GM21367 (cell line): ENCODE data around the gene REST.
"Not testable (repeated sequence)": the region's sequence is repeated elsewhere in the genome, so short reads cannot be mapped to it uniquely, and the experiment has no call there.

ENCODE experiments used
- ATAC-seq: cut with Tn5 transposase; IDR thresholded peaks from one replicate; pipeline ENCODE4 v1.9.1; 2021; ENCODE audit not compliant: unreplicated experiment

REST gene

DNA sequence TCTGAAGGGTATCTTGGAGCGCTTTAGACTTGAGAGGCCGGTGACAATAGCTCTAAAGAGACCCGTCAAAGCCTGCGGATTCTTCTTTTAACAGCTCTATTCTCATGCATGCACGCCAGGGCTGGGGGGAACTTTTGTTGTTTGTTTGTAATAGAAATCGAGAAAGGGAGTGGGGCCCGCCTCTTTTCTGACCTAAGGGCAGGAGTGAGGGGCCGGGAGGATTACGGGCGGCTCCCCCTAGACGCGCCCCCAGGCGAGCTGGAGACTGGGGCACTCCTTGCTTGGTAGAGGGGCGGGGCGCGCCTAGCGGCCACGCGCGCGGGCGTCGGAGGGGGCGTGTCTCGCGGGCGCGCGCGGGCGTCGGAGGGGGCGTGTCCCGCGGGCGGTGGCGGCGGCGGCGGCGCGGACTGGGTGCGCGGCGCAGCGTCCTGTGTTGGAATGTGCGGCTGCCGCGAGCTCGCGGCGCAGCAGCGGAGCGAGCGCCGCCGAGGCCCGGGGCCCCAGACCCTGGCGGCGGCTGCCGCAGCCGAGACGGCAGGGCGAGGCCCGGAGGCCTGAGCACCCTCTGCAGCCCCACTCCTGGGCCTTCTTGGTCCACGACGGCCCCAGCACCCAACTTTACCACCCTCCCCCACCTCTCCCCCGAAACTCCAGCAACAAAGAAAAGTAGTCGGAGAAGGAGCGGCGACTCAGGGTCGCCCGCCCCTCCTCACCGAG, at the start of gene REST:
Gene REST, plus strand, starts transcription at position 412 of the 717 bp plus-strand sequence. CDS start 2,739 bp downstream, outside the sequence.
- peak; percentile 44 for ATAC-seq

DNA sequence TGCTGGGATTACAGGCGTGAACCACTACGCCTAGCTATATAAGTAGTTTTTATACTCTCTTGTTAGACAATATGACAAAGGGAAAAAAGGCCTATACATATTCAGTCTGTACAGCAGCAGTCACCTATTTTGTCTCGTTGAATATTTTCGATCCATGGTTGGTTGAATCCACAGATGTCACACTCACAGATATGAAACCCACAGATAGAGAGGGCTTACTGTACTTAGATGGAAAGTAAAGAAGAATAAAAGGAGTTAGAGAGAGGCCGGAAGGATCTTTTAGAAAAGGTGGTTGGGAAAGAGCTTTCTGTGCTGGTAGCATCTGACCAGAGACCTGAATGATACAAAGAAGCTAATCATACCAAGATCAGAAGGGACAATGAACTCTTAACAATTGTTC, 47.9 kb upstream of the REST start:
- ATAC-seq: no peak

DNA sequence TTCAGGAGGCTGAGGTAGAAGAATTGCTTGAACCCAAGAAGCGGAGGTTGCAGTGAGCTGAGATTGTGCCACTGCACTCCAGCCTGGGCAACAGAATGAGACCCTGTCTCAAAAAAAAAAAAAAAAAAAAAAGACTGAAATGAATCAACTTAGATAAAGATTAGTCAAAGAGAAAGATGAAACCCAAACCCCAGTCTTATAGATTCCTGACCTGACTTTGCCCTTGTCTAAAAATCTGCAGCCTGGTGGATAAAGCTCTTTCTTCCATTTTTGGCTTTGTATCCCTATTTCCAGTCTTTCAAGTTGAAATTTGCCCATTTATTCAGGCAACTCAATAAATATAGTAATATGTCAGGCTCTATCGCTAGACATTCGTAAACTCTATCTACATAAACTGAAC, 46.9 kb upstream of the REST start:
- no peak for ATAC-seq

- no peak for ATAC-seq
Observed at GRCh38 chr4:56861360-56861759, 46.3 kb upstream of the REST start.

DNA sequence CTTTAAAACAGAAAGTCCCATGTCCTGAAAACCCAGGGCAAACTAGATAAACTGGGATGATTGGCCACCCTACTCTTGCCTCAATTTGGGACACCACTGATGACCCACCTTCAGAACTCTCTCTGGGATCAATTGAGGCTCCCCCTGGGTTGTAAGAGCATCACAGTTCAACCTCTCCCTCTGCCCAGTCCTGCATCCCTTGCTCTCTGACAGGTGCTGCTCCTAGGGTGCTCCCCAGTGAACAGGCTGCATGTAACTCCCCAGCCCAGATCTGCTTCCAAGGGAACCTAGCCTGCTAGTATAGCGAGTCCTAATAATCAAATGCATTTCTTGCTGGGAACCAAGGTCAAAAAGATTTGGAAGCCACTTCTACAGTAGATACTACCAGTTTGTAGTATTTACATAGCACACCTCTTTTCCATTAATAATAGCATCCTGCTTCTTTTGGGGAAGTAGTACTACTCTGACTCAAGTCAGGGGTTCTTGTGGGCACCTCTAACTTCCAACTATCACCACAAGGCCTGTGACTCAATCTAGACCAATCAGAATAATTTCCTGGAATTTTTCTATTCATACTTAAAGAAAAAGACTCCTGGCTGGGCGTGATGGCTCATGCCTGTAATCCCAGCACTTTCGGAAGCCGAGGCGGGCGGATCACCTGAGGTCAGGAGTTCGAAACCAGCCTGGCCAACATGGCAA, 44.1 kb upstream of the REST start:
- peak; percentile 55 for ATAC-seq

DNA sequence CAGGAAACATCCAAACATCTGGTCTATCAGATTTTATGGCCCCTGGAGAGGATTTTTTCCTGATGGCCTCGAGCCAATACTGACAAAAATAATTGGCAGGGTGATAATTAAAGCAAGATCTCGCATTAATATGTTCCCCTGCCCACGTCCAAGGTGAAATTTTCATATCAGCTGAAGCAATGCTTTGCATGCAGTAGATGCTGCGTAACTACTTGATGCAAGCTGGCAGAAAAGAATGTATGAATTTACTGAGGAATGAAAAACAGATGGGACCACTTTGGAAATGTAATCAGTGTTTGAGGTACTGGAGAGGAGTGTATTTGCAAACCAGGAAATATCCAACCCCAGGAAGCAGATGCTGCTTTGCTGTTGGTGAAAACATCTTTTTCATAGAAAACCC, 36.8 kb upstream of the REST start:
- ATAC-seq: no peak

DNA sequence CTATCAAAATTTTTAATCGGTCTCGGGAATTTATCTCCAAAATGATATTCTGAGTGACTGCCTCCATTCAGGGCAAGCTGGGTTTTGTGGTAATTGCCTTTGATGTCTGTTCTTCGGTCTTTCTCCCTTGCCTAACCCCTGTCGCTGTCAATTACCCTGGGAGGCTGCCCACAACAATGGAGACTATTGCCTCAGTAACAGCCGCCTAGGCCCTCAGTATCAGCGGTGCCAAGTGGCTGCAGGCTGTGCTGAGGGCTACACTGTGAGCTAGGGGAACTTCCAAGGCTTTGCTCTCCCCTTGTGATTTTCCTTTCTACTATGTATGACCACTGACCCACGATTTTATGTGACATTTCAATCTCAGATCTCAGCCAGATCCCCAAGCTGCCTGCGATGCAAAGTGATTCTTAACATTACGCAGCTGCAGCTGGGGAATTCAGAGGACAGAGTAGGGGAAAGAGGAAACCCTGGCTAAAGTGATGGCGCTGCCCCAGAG, 36.3 kb upstream of the REST start:
- no peak for ATAC-seq

GRCh38 chr4:56874166-56874565, 33.5 kb upstream of the REST start:
- no peak for ATAC-seq

GRCh38 chr4:56874923-56875322, 32.8 kb upstream of the REST start:
- ATAC-seq: no peak

GRCh38 chr4:56876264-56876663, 31.4 kb upstream of the REST start:
- ATAC-seq: no peak

DNA sequence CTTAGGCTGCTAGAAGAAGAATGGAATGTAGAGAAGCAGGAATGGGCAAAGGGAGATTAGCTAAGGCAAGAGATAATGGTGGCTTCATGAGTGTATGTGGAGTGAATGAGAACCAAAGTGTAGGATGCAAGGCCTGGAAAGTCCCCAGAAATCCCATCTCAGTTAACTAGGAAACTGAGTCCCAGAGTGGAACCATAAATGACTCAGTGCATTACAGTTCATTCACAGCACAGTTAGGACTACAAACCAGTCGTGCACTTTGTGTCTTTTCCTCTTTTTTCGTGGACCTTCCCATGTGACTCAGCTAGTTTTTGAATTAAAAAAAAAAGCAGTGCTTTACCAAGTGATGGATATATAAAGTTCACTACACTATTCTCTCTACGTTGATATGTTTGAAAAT, 27.7 kb upstream of the REST start:
- ATAC-seq: no peak

GRCh38 chr4:56880572-56880971, 27.1 kb upstream of the REST start:
- no peak for ATAC-seq

DNA sequence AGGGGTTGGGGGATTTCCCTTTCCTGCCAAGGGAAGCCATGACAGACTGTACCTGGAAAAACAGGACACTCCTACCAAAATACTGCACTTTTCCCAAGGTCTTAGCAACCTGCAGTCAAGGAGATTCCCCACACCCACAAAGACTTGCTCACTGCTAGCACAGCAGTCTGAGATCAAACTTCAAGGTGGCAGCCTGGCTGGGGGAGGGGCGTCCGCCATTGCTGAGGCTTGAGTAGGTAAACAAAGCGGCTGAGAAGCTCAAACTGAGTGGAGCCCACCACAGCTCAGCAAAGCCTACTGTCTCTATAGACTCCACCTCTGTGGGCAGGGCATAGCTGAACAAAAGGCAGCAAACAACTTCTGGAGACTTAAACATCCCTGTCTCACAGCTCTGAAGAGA, 23.2 kb upstream of the REST start:
- not testable (repeated sequence) for ATAC-seq

- ATAC-seq: no peak
Observed at GRCh38 chr4:56892691-56893090, 15.0 kb upstream of the REST start.

- not testable (repeated sequence) for ATAC-seq
Observed at GRCh38 chr4:56897842-56898241, 9.9 kb upstream of the REST start.

DNA sequence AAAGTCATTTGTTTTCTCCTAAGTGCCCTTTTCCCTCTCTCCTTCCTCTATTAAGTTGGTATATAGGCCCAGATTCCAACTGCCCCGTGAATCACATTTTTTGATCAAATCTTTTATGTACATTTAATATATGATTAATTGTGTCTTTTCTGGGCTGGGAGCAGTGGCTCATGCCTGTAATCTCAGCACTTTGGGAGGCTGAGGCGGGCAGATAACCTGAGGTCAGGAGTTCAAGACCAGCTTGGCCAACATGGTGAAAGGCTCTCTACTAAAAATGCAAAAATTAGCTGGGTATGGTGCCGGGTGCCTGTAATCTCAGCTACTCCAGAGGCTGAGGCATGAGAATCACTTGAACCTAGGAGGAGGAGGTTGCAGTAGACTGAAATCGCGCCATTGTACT, 7.5 kb upstream of the REST start:
- ATAC-seq: not testable (repeated sequence)

DNA sequence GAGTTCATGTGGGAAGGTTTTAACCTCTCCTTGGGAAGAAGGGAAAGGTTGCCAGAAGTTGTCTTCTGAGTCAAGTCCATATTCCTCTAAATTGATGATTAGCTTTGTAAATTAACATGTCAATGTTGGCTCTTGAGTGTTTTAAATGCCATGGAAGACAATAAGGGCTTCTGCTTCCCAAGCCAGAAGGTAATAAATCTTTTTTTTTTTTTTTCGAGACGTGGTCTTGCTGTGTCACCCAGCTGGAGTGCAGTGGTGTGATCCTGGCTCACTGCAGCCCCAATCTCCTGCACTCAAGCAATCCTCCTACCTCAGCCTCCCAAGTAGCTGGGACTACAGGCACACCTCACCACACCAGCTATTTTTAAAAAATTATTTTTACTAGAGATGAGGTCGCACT, 5.0 kb upstream of the REST start:
- no peak for ATAC-seq

GRCh38 chr4:56905796-56906195, 1.9 kb upstream of the REST start:
- ATAC-seq: no peak

DNA sequence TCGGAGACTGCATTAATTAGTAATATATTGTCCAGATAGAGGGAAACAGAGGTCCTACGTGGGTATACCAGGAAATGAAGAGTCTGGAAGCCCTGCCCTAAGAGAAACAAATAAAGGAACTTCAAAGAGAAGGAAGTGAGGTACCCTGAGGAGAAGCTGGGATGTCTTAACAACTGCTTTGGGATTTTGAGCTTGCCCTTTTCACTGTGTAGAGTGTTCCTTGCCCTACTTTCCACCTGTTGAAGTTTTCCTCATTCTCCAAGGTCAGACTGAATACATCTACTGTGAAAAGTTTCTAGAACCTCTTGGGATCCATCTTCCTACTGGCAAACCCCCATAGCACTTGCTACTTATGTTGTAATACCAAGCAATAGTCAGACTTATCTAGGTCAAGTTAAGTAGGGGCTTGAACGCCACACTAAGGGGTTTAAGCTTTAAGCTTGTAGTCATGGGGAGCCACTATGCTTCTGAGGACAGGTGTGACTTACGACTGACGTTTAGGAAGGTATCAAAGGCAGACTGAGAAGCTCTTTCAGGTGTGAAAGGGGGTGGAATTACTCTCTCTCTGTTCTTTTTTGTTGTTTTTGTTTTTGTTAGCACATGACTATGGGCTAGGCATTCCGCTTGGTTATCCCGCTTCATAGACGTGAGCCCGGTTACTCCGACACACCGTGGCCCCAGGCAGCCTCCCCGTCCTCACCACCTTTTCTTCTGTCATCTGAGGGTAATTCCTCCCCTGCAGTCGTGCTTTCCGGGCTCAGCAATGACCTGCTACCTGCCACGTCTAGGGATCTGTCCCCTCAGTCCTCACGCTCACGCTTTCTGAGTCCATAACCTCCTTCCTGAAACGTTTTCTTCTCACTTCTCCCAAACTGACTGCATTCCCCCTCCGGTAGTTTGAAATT, 959 bp upstream of the REST start:
- no peak for ATAC-seq

GRCh38 chr4:56908206-56909085, 746 bp downstream of the REST start:
- ATAC-seq: peak; percentile 47
